ENCODE measurements around the gene HMCN2. TPM values are rescaled to one million over a fixed set of nuclear protein-coding genes. Genes with fewer than 3 reads are reported as not detected.

The HMCN2 gene
- polyA plus RNA-seq, 1 of the 3 experiments (the other 2 are of a cell fraction) = 0.15 TPM

- TF ChIP-seq CTCF (IDR thresholded peaks at IDR 0.05) (no peak), GATA2 (CRISPR knock-in tag; IDR thresholded peaks at IDR 0.05) (peak; percentile 81), TAF1 (IDR thresholded peaks at IDR 0.05; ENCODE audit: borderline replicate concordance, low read depth, low read length) (no peak), IRF3 (IDR thresholded peaks at IDR 0.05; ENCODE audit: low read depth, low read length) (no peak), SMC3 (IDR thresholded peaks at IDR 0.05; ENCODE audit: low read depth, low read length) (no peak), USF1 (IDR thresholded peaks at IDR 0.05; ENCODE audit: borderline replicate concordance, low read depth) (no peak)
These were observed 42.6 kb downstream of the HMCN2 start (continued) for GRCh38 chr9:130308081-130308571.

GRCh38 chr9:130309689-130310455 lies 44.3 kb downstream of the HMCN2 start:
- H3K79me2 ChIP-seq (ENCODE audit: insufficient read depth) = no peaks in the 10 kb centered on the region
- ChIA-PET CTCF (interaction anchor here (1.4 kb wide), 1 partner anchor 16 kb away, joined by 3 read pairs; no protein-coding TSS in a partner anchor), POLR2A (no interaction called here)
- H3K9ac ChIP-seq = no peak overlapping the region
- H3K36me3 ChIP-seq (replicated peaks in 1 of 2; ENCODE audit: control insufficient read depth in 1 of 2, insufficient read depth in 2 of 2, low read length in 1 of 2) = no peaks in the 10 kb centered on the region
- H3K9me2 ChIP-seq = no peaks in the 10 kb centered on the region
- no peaks in the 10 kb centered on the region for H3F3A ChIP-seq (replicated peaks; ENCODE audit: insufficient read depth)
- TF ChIP-seq NRF1 (IDR thresholded peaks at IDR 0.05; ENCODE audit: low read depth, low read length) (no peak), FOSL2 (IDR thresholded peaks at IDR 0.05; ENCODE audit: borderline replicate concordance, low read depth) (no peak), TCF12 (IDR thresholded peaks at IDR 0.05) (no peak), TAF1 (IDR thresholded peaks at IDR 0.05; ENCODE audit: borderline replicate concordance, low read depth, low read length) (no peak), MEF2A (IDR thresholded peaks at IDR 0.05; ENCODE audit: borderline replicate concordance, low read depth) (no peak), ELF1 (IDR thresholded peaks at IDR 0.05) (no peak), SIN3A (IDR thresholded peaks at IDR 0.05; ENCODE audit: borderline replicate concordance, low read depth, low read length) (no peak), MXI1 (IDR thresholded peaks at IDR 0.05; ENCODE audit: low read depth, low read length) (no peak), EZH2phosphoT487 (IDR thresholded peaks at IDR 0.05; ENCODE audit: borderline replicate concordance, low read depth) (no peak), POLR2AphosphoS5 (IDR thresholded peaks at IDR 0.05; ENCODE audit: low read depth, low read length) (no peak), EP300 (IDR thresholded peaks at IDR 0.05; ENCODE audit: borderline replicate concordance in 1 of 2, low read depth in 1 of 2, low read length in 1 of 2) (no peak), FOXJ3 (CRISPR knock-in tag; IDR thresholded peaks at IDR 0.05) (no peak), RXRA (IDR thresholded peaks at IDR 0.05; ENCODE audit: borderline replicate concordance, low read depth) (no peak), GATA2 (CRISPR knock-in tag; IDR thresholded peaks at IDR 0.05) (no peak), USF2 (IDR thresholded peaks at IDR 0.05; ENCODE audit: borderline replicate concordance, low read depth, low read length) (no peak), YY1 (IDR thresholded peaks at IDR 0.05; ENCODE audit: low read depth) (no peak), PBX3 (IDR thresholded peaks at IDR 0.05) (no peak), RAD21 (IDR thresholded peaks at IDR 0.05; ENCODE audit: low read length) (no peak), RFX5 (IDR thresholded peaks at IDR 0.05; ENCODE audit: low read length) (no peak)
- 84% methylated on average over 9 of the region's 13 CpGs for WGBS (ENCODE audit: low lambda C conversion rate)
- no peak overlapping the region for H3K4me2 ChIP-seq
- no peaks in the 10 kb centered on the region for H3K27me3 ChIP-seq (ENCODE audit: insufficient read depth)
- no peaks in the 10 kb centered on the region for H3K9me3 ChIP-seq
- no peak overlapping the region for H2AFZ ChIP-seq (ENCODE audit: low read depth)
- DNase-seq = no peak
- no peak overlapping the region for H3K27ac ChIP-seq (ENCODE audit: low read depth in 2 of 2, low read length in 1 of 2)
- no peak overlapping the region for H3K4me3 ChIP-seq (ENCODE audit: low read depth in 2 of 2, low read length in 1 of 2)
- peaks cover 0 to 40% of the 10 kb centered on the region in 2 experiments; a peak in 1 of 4 replicates for H3K4me1 ChIP-seq (ENCODE audit: control insufficient read depth in 1 of 2, insufficient read depth in 2 of 2, low read depth in 1 of 2, low read length in 1 of 2)
- H4K20me1 ChIP-seq (ENCODE audit: insufficient read depth) = no peaks in the 10 kb centered on the region
